ENCODE measurements around the gene PDIA4. TPM values are rescaled to one million over a fixed set of nuclear protein-coding genes. Genes with fewer than 3 reads are reported as not detected.

PDIA4 gene
- total RNA-seq, 1 donor: 200 TPM

- H3K4me3 ChIP-seq (ENCODE audit: low read depth, low read length): no peak overlapping the region
- TF ChIP-seq, protein P1, sequence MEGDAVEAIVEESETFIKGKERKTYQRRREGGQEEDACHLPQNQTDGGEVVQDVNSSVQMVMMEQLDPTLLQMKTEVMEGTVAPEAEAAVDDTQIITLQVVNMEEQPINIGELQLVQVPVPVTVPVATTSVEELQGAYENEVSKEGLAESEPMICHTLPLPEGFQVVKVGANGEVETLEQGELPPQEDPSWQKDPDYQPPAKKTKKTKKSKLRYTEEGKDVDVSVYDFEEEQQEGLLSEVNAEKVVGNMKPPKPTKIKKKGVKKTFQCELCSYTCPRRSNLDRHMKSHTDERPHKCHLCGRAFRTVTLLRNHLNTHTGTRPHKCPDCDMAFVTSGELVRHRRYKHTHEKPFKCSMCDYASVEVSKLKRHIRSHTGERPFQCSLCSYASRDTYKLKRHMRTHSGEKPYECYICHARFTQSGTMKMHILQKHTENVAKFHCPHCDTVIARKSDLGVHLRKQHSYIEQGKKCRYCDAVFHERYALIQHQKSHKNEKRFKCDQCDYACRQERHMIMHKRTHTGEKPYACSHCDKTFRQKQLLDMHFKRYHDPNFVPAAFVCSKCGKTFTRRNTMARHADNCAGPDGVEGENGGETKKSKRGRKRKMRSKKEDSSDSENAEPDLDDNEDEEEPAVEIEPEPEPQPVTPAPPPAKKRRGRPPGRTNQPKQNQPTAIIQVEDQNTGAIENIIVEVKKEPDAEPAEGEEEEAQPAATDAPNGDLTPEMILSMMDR (IDR thresholded peaks at IDR 0.05; ENCODE audit: insufficient read depth, low read length): no peak
- DNase-seq (ENCODE audit: low read depth): no peak
Measured at GRCh38 chr7:148999192-148999591, 29.1 kb downstream of the PDIA4 start.

DNA sequence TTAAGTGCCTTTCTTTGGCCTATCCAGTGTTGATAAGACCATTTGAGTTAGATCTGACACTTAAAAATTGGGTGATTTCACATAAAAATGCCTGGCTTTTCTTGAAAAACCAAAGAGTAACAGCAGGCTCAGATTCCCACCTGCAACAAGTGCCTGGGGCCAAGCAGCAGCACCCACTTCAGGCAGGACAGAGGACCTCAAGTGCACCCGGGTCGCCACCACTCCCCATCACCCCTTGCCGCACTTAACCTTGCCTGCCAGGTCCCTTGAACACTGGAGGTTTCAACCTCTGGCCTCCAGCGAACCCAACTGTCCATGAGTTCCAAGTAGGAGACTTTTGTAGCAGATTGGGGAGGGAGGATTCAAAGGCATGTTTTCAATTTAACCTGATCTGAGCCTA lies 30.8 kb downstream of the PDIA4 start:
- TF ChIP-seq, protein P1 (IDR thresholded peaks at IDR 0.05; ENCODE audit: insufficient read depth, low read length): no peak
- no peak overlapping the region for H3K4me3 ChIP-seq (ENCODE audit: low read depth, low read length)
- no peak for DNase-seq (ENCODE audit: low read depth)

- no peak overlapping the region for H3K4me3 ChIP-seq (ENCODE audit: low read depth, low read length)
- TF ChIP-seq, protein P1 (IDR thresholded peaks at IDR 0.05; ENCODE audit: insufficient read depth, low read length): no peak
- no peak for DNase-seq (ENCODE audit: low read depth)
Measured at GRCh38 chr7:148994576-148994975, 33.7 kb downstream of the PDIA4 start.

DNA sequence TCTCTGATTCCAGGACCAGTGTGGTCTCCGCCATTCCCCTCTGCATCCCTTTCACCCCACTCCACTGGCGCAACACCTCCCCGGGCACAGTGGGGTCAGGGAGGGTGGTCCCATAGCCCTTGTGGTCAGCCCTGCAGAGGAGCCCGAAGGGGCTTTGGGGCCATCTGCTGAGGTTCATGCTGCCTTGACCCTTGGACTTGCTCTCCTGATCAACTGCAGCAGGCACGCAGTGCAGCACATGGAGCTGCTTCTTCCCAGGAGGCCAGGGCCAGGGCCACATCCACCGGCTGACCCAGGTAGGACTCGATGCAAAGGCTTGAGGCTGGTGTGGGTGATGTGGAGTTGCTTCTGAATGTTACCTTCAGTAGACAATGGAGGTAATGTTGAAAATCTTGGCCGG lies 35.1 kb downstream of the PDIA4 start:
- TF ChIP-seq, protein P1 (IDR thresholded peaks at IDR 0.05; ENCODE audit: insufficient read depth, low read length): no peak
- no peak overlapping the region for H3K4me3 ChIP-seq (ENCODE audit: low read depth, low read length)
- DNase-seq (ENCODE audit: low read depth): no peak

DNA sequence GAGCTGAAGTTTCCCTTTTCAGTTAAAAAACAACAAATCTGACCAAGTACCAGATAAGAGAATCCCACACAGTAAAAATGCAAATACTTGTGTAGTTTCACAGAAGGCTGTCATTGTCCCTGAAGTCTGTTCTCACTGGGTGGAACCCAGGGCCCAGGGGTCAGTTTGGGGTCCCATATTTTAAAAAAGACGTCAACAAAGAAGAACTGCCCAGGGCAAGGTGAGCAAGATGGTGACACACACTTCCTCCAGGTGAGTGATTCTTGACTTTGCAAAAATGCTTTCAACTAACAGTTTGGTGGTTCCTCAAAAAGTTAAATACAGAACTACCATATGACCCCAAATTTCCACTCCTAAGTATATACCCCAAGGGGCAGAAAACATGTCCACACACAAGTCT lies 36.8 kb downstream of the PDIA4 start:
- no peak for DNase-seq (ENCODE audit: low read depth)
- TF ChIP-seq, protein P1 (IDR thresholded peaks at IDR 0.05; ENCODE audit: insufficient read depth, low read length): no peak
- no peak overlapping the region for H3K4me3 ChIP-seq (ENCODE audit: low read depth, low read length)

DNA sequence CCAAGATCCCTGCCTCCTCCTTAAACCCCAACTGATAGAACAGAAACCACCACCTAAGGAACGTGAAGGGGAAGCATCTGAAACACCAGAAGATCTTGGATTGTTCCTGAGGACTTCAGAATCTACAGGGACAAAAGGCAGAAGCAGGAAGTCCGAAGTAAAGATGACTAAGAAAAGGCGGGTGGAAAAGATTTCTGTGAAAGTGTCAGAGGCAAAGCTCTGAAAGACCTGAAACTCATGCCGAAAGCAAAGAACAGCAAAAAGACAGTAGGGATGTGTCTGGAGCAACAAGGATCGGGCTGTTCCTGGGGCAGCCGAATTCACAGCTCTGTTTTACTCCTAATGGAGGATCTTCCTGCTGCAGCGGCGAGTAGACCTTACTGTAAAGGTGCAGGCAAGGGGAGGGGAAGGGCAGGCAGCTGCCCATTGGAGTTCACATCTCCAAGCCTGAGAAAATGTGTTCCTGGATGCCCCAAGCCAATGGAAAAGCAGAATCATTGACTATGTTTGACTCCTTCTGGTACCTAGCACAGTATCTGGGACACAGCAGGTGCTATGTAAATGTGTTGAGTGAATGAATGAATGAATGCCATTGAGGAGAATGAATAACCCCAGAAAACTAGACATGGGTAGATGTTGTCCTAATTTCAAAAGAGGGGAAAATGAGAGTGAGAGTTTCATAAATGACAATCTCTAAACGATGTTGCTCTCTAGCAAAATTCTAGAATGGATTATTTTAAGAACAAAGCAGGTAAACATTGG lies 40.4 kb downstream of the PDIA4 start:
- DNase-seq (ENCODE audit: low read depth): no peak
- TF ChIP-seq, protein P1 (IDR thresholded peaks at IDR 0.05; ENCODE audit: insufficient read depth, low read length): no peak
- peak overlapping the region; percentile 97 for H3K4me3 ChIP-seq (ENCODE audit: low read depth, low read length)
